Ishikawa (cell line): ENCODE measurements around the gene NCAPG2.

ENCODE experiments used
- EP300 ChIP-seq: IDR thresholded peaks from 2 replicates; pipeline ENCODE4 v1.6.1; 2012; ENCODE audit warnings: borderline replicate concordance
- MAX ChIP-seq: IDR thresholded peaks from 2 replicates; pipeline ENCODE4 v1.6.1; 2012
- NFIC ChIP-seq: IDR thresholded peaks from 2 replicates; pipeline ENCODE4 v1.6.1; 2012
- REST ChIP-seq: IDR thresholded peaks from 2 replicates; pipeline ENCODE4 v1.6.1; 2012; ENCODE audit warnings: low read depth, mild to moderate bottlenecking
- TCF12 ChIP-seq: IDR thresholded peaks from 2 replicates; pipeline ENCODE4 v1.6.1; 2012; ENCODE audit warnings: low read depth
- YY1 ChIP-seq: IDR thresholded peaks from 2 replicates; pipeline ENCODE4 v1.6.1; 2012; ENCODE audit warnings: low read depth

GRCh38 chr7:158655507-158655906 is 49.1 kb downstream of the NCAPG2 start:
- TF ChIP-seq REST (no peak), EP300 (no peak), NFIC (no peak), YY1 (no peak), TCF12 (no peak), MAX (no peak)
